Pancreas (tissue), 10 donors: Measurements from ENCODE around the gene MAML3. TPM values are rescaled to one million over a fixed set of nuclear protein-coding genes. Genes with fewer than 3 reads are reported as not detected.
A peak's percentile ranks its signal among the peaks of the same experiment; 100 is the strongest.

Source experiments
- ATAC-seq, 4 donors: fragments of 200-7000 bp; cut with Tn5 transposase; one replicate each; pipeline versions ENCODE4 v1.8.0 to v1.9.1; 2020; ENCODE audit warnings: mild to moderate bottlenecking in 4 of 4, moderate library complexity in 4 of 4
- DNase-seq, 6 donors: peaks; one replicate each; pipeline ENCODE4 v3.0.0-alpha.2; 2020
- FAIRE-seq: peaks from 2 replicates; lab custom pipeline; 2012; peaks lifted over from hg19 to GRCh38; lab: Jason Lieb, UNC
- H3K27ac ChIP-seq, 4 donors: fragments of 200-600 bp; sonication (generic); 1 replicate in 3 of 4; 2 replicates in 1 of 4; pipeline versions ENCODE4 v1.5.0 to v1.8.0; 2020
- H3K27me3 ChIP-seq, 4 donors: fragments of 200-600 bp; one replicate each; pipeline ENCODE4 v1.8.0; 2021
- H3K36me3 ChIP-seq, 3 donors: fragments of 200-600 bp; sonication (generic) in 1 of 3; one replicate each; pipeline versions ENCODE4 v1.5.0 to v1.8.0; 2020 to 2021
- H3K4me1 ChIP-seq, 3 donors: fragments of 200-600 bp; one replicate each; pipeline ENCODE4 v1.8.0; 2021
- H3K4me3 ChIP-seq, 4 donors: fragments of 200-600 bp; sonication (generic) in 2 of 4; one replicate each; pipeline versions ENCODE4 v1.5.0 to v1.8.0; 2020 to 2021
- H3K9me3 ChIP-seq, 4 donors: fragments of 200-600 bp; one replicate each; pipeline ENCODE4 v1.8.0; 2021
- CTCF ChIP-seq, 4 donors: fragments of 200-600 bp; sonication (generic) in 3 of 4; IDR thresholded peaks; one replicate each; pipeline versions ENCODE4 v1.5.0 to v1.8.0; 2021; ENCODE audit warnings: antibody characterized with exemption in 4 of 4
- WGBS, 2 donors: extraction: QIAGEN DNeasy Blood & Tissue Kit; methylation state at CpG; one replicate each; pipeline ENCODE4 v1.1.7; 2013; 5-methylcytosine and 5-hydroxymethylcytosine counted together
- intact Hi-C, 3 donors: fragments of 100-400 bp; cut with DNase I; formaldehyde crosslinking; loops; one replicate each; pipeline versions ENCODE4 v1.11.1 to v1.14.2; 2022
- polyA plus RNA-seq, 2 donors: library from polyadenylated mRNA; stranded (reverse); fragments of 200-250 nt; gene quantifications; one replicate each; pipeline ENCODE4 v1.2.3, GENCODE V29; 2013
- total RNA-seq, 6 donors: library from RNA; stranded (reverse); fragmentation: NEBNext Ultra II Directional in 4 of 6; extraction: Animal tissue kit (Norgen Biotek cat#: 25700) in 4 of 6; gene quantifications; one replicate each; pipeline versions ENCODE4 v1.2.1 to v1.2.4, GENCODE V29; 2021 to 2023
- donor health status: healthy with polysubstance abuse.
- donor health status: DM: no; HTN: no; CAD: no; lungs with moderate emphysema.
- donor health status: DM: no; HTN: no; CAD: no.
- donor health status: control.
- donor health status: control.
- donor health status: Bipolar disorder and iron deficiency.
- donor health status: DM: yes; HTN: yes; CAD: no.
- donor health status: DM: no; HTN: no; CAD: no.
- donor health status: DM: no; HTN: no; CAD: no.
- donor health status: DM: yes; HTN: yes; CAD: no.

Gene MAML3
- total and polyA plus RNA-seq, 8 donors = 3.8 to 8.9 (median 5.9) TPM

- Histone ChIP-seq H3K4me1 (peaks cover 6 to 19% (median 7%) of the 10 kb centered on the region in 3 donors), H3K27ac (peak overlapping the region in 1 of 4 donors; percentile 47), H3K27me3 (no peaks in the 10 kb centered on the region), H3K4me3 (no peak overlapping the region), H3K36me3 (no peaks in the 10 kb centered on the region), H3K9me3 (no peaks in the 10 kb centered on the region)
- DNase-seq (no peak), ATAC-seq (peak in 3 of 4 donors; percentile 37 to 61 (median 49)), FAIRE-seq (no peak)
- WGBS, 2 donors = 39 to 40% methylated on average over 17 of the region's 17 CpGs
- intact Hi-C loops = no loop called here
- no peak for TF ChIP-seq CTCF (IDR thresholded peaks at IDR 0.05)
Measured at GRCh38 chr4:139901531-139902320, 252.3 kb downstream of the MAML3 start.

- Histone ChIP-seq H3K36me3 (no peaks in the 10 kb centered on the region), H3K4me3 (no peak overlapping the region), H3K27me3 (no peaks in the 10 kb centered on the region), H3K27ac (no peak overlapping the region), H3K4me1 (peaks cover 0 to 12% (median 4%) of the 10 kb centered on the region in 3 donors), H3K9me3 (no peaks in the 10 kb centered on the region)
- no peak for ATAC-seq
- WGBS, 2 donors = 82 to 86% methylated on average over 2 of the region's 2 CpGs
- TF ChIP-seq CTCF (IDR thresholded peaks at IDR 0.05) = no peak
- intact Hi-C loops = no loop called here
- no peak for FAIRE-seq
- no peak for DNase-seq
Measured at GRCh38 chr4:139900964-139901376, 253.0 kb downstream of the MAML3 start.

- ATAC-seq (no peak), FAIRE-seq (no peak), DNase-seq (no peak)
- intact Hi-C loops = no loop called here
- no peak overlapping the region for H3K27ac ChIP-seq
- H3K9me3 ChIP-seq = no peaks in the 10 kb centered on the region
- H3K4me3 ChIP-seq = no peak overlapping the region
- H3K36me3 ChIP-seq = no peaks in the 10 kb centered on the region
- TF ChIP-seq CTCF (IDR thresholded peaks at IDR 0.05) = no peak
- 86 to 90% methylated on average over 4 of the region's 4 CpGs for WGBS, 2 donors
- H3K27me3 ChIP-seq = no peaks in the 10 kb centered on the region
- H3K4me1 ChIP-seq = peaks cover 0 to 10% (median 4%) of the 10 kb centered on the region in 3 donors
Measured at GRCh38 chr4:139899346-139899745, 254.6 kb downstream of the MAML3 start.

- H3K4me3 ChIP-seq = no peak overlapping the region
- H3K4me1 ChIP-seq = peaks cover 0 to 10% (median 4%) of the 10 kb centered on the region in 3 donors
- DNase-seq (no peak), FAIRE-seq (no peak), ATAC-seq (peak in 3 of 4 donors; percentile 47 to 61 (median 55))
- H3K27ac ChIP-seq = no peak overlapping the region
- no peaks in the 10 kb centered on the region for H3K27me3 ChIP-seq
- intact Hi-C loops = no loop called here
- H3K9me3 ChIP-seq = no peaks in the 10 kb centered on the region
- no peaks in the 10 kb centered on the region for H3K36me3 ChIP-seq
- no peak for TF ChIP-seq CTCF (IDR thresholded peaks at IDR 0.05)
- WGBS, 2 donors = 60 to 69% methylated on average over 3 of the region's 3 CpGs
Measured at GRCh38 chr4:139898293-139898692, 255.7 kb downstream of the MAML3 start.

GRCh38 chr4:139896091-139896604 is 257.8 kb downstream of the MAML3 start:
- 94 to 96% methylated on average over 6 of the region's 6 CpGs for WGBS, 2 donors
- Histone ChIP-seq H3K27me3 (no peaks in the 10 kb centered on the region), H3K27ac (no peak overlapping the region), H3K4me3 (no peak overlapping the region), H3K36me3 (no peaks in the 10 kb centered on the region), H3K4me1 (peaks cover 0 to 4% (median 0%) of the 10 kb centered on the region in 3 donors), H3K9me3 (no peaks in the 10 kb centered on the region)
- no peak for TF ChIP-seq CTCF (IDR thresholded peaks at IDR 0.05)
- FAIRE-seq = no peak
- ATAC-seq = no peak
- DNase-seq = no peak
- intact Hi-C loops = no loop called here
